WTC11 (cell line): ENCODE data around the gene KRTAP9-2. TPM values are rescaled to one million over a fixed set of nuclear protein-coding genes. Genes with fewer than 3 reads are reported as not detected.

Experiments
- ATAC-seq: fragments of 200-7000 bp; cut with Tn5 transposase; 2 replicates; pipeline ENCODE4 v1.10.0; 2021; ENCODE audit warnings: mild to moderate bottlenecking, moderate library complexity
- CTCF ChIA-PET: fragments of 300-600 bp; sonication (Branson Sonifier 250); formaldehyde crosslinking; loops from one replicate; lab custom pipeline; 2021; ENCODE audit warnings: antibody characterized with exemption; lab: Charles Lee
- POLR2A ChIA-PET: fragments of 350-600 bp; sonication (Branson Sonifier 250); formaldehyde crosslinking; loops from one replicate; lab custom pipeline; 2021; ENCODE audit warnings: antibody characterized with exemption; lab: Charles Lee
- DNase-seq: peaks from one replicate; pipeline ENCODE4 v3.0.0; 2021; ENCODE audit warnings: low spot score
- H3K27ac Mint-ChIP-seq: 2 replicates; pipeline ENCODE4 v1.8.0; 2021; ENCODE audit warnings: mixed read lengths
- H3K27me3 Mint-ChIP-seq: 2 replicates; pipeline ENCODE4 v1.8.0; 2021; ENCODE audit warnings: low read depth, mild to moderate bottlenecking, moderate library complexity, mixed read lengths
- H3K36me3 Mint-ChIP-seq: 2 replicates; pipeline ENCODE4 v1.8.0; 2021; ENCODE audit warnings: mixed read lengths
- H3K4me1 Mint-ChIP-seq: 2 replicates; pipeline ENCODE4 v1.8.0; 2022; ENCODE audit warnings: mixed read lengths
- H3K4me3 Mint-ChIP-seq: 2 replicates; pipeline ENCODE4 v1.8.0; 2021; ENCODE audit warnings: mild to moderate bottlenecking, moderate library complexity, mixed read lengths
- H3K9me3 Mint-ChIP-seq: 2 replicates; pipeline ENCODE4 v1.8.0; 2021; ENCODE audit warnings: mixed read lengths
- AR ChIP-seq: fragments of 250-450 bp; sonication (Bioruptor Pico); IDR thresholded peaks from 2 replicates; pipeline ENCODE4 v1.9.0; 2021; ENCODE audit warnings: mild to moderate bottlenecking
- ATF1 ChIP-seq: sonication (generic); formaldehyde crosslinking; IDR thresholded peaks from 2 replicates; pipeline ENCODE4 v1.8.1; 2023; ENCODE audit warnings: mild to moderate bottlenecking, moderate library complexity, missing genetic modification reagents
- CDX4 ChIP-seq: fragments of 250-450 bp; sonication (Bioruptor Pico); IDR thresholded peaks from 2 replicates; pipeline ENCODE4 v1.9.0; 2021; ENCODE audit warnings: moderate library complexity, mild to moderate bottlenecking, inconsistent platforms, borderline replicate concordance
- E2F4 ChIP-seq: sonication (generic); formaldehyde crosslinking; IDR thresholded peaks from 2 replicates; pipeline ENCODE4 v1.8.1; 2022; ENCODE audit warnings: low read depth, mild to moderate bottlenecking, moderate library complexity, missing genetic modification reagents, borderline replicate concordance
- ERG ChIP-seq: fragments of 250-450 bp; sonication (Bioruptor Pico); IDR thresholded peaks from 2 replicates; pipeline ENCODE4 v1.8.0; 2021; ENCODE audit warnings: mild to moderate bottlenecking
- ESRRA ChIP-seq: sonication (generic); formaldehyde crosslinking; IDR thresholded peaks from 2 replicates; pipeline ENCODE4 v1.8.1; 2022; ENCODE audit warnings: mild to moderate bottlenecking, missing genetic modification reagents, borderline replicate concordance
- GABPB1 ChIP-seq: sonication (generic); formaldehyde crosslinking; IDR thresholded peaks from 2 replicates; pipeline ENCODE4 v1.8.1; 2023; ENCODE audit warnings: mild to moderate bottlenecking, missing genetic modification reagents
- HMGXB4 ChIP-seq: sonication (generic); formaldehyde crosslinking; IDR thresholded peaks from 2 replicates; pipeline ENCODE4 v1.8.1; 2023; ENCODE audit warnings: mild to moderate bottlenecking, moderate library complexity, missing genetic modification reagents
- MLX ChIP-seq: sonication (generic); formaldehyde crosslinking; IDR thresholded peaks from 2 replicates; pipeline ENCODE4 v1.8.1; 2023; ENCODE audit warnings: mild to moderate bottlenecking, missing genetic modification reagents, moderate library complexity
- MXD4 ChIP-seq: fragments of 250-450 bp; sonication (Bioruptor Pico); IDR thresholded peaks from 2 replicates; pipeline ENCODE4 v1.8.0; 2021; ENCODE audit warnings: mild to moderate bottlenecking, moderate library complexity, borderline replicate concordance
- NFATC4 ChIP-seq: fragments of 250-450 bp; sonication (Bioruptor Pico); IDR thresholded peaks from 2 replicates; pipeline ENCODE4 v1.9.0; 2021; ENCODE audit warnings: mild to moderate bottlenecking
- PRDM15 ChIP-seq: sonication (generic); formaldehyde crosslinking; IDR thresholded peaks from 2 replicates; pipeline ENCODE4 v1.8.0; 2022; ENCODE audit warnings: missing genetic modification reagents
- PRRX2 ChIP-seq: fragments of 250-450 bp; sonication (Bioruptor Pico); IDR thresholded peaks from 2 replicates; pipeline ENCODE4 v1.8.0; 2021; ENCODE audit warnings: mild to moderate bottlenecking
- SP1 ChIP-seq: sonication (generic); formaldehyde crosslinking; conservative IDR thresholded peaks from 2 replicates; pipeline ENCODE4 v1.8.1; 2022; ENCODE audit warnings: missing genetic modification reagents
- TP53 ChIP-seq: sonication (generic); formaldehyde crosslinking; IDR thresholded peaks from 2 replicates; pipeline ENCODE4 v1.8.1; 2023; ENCODE audit warnings: mild to moderate bottlenecking, missing genetic modification reagents
- ZBTB21 ChIP-seq: sonication (generic); formaldehyde crosslinking; IDR thresholded peaks from 2 replicates; pipeline ENCODE4 v1.8.1; 2023; ENCODE audit warnings: mild to moderate bottlenecking, missing genetic modification reagents, borderline replicate concordance
- ZBTB43 ChIP-seq: sonication (generic); formaldehyde crosslinking; IDR thresholded peaks from 2 replicates; pipeline ENCODE4 v1.8.1; 2023; ENCODE audit warnings: mild to moderate bottlenecking, missing genetic modification reagents
- ZMAT4 ChIP-seq: fragments of 250-450 bp; sonication (Bioruptor Pico); IDR thresholded peaks from 2 replicates; pipeline ENCODE4 v1.9.0; 2021; ENCODE audit warnings: mild to moderate bottlenecking
- ZNF396 ChIP-seq: fragments of 250-450 bp; sonication (Bioruptor Pico); IDR thresholded peaks from 2 replicates; pipeline ENCODE4 v1.8.0; 2021; ENCODE audit warnings: mild to moderate bottlenecking, moderate library complexity, borderline replicate concordance
- ZNF512 ChIP-seq: sonication (generic); formaldehyde crosslinking; IDR thresholded peaks from 2 replicates; pipeline ENCODE4 v1.8.1; 2022; ENCODE audit warnings: missing genetic modification reagents, borderline replicate concordance
- ZNF671 ChIP-seq: fragments of 250-450 bp; sonication (Bioruptor Pico); IDR thresholded peaks from 2 replicates; pipeline ENCODE4 v1.8.0; 2021; ENCODE audit warnings: mild to moderate bottlenecking
- total RNA-seq: library from RNA; stranded (reverse); gene quantifications from 3 replicates; pipeline ENCODE4 v1.2.3, GENCODE V29; 2021

The KRTAP9-2 gene
- total RNA-seq, 1 experiment from 2014 or later, result not detected

GRCh38 chr17:41215681-41216080, 10.8 kb upstream of the KRTAP9-2 start (continued):
- TF ChIP-seq AR (CRISPR knock-in tag) (no peak), GABPB1 (CRISPR knock-in tag) (no peak), ERG (CRISPR knock-in tag) (no peak), TP53 (CRISPR knock-in tag) (no peak), ZBTB43 (CRISPR knock-in tag) (no peak), CDX4 (CRISPR knock-in tag) (no peak), NFATC4 (CRISPR knock-in tag) (no peak), HMGXB4 (CRISPR knock-in tag) (no peak), PRDM15 (CRISPR knock-in tag) (no peak), SP1 (CRISPR knock-in tag) (no peak), ATF1 (no peak)

GRCh38 chr17:41223821-41224220, 2.6 kb upstream of the KRTAP9-2 start:
- no peak for ATAC-seq
- DNase-seq, result no peak
- Mint-ChIP-seq H3K4me3 (no peak overlapping the region), H3K36me3 (no peaks in the 10 kb centered on the region), H3K9me3 (peaks cover 17% of the 10 kb centered on the region), H3K27ac (no peak overlapping the region), H3K4me1 (peaks cover 8% of the 10 kb centered on the region), H3K27me3 (no peaks in the 10 kb centered on the region)
- CTCF ChIA-PET, result no interaction called here
- POLR2A ChIA-PET, result no interaction called here
- TF ChIP-seq E2F4 (CRISPR knock-in tag), result no peak
- no peak for TF ChIP-seq ZNF512 (CRISPR knock-in tag)
- TF ChIP-seq ZBTB21 (CRISPR knock-in tag), result no peak
- no peak for TF ChIP-seq ZNF671
- no peak for TF ChIP-seq ZMAT4 (CRISPR knock-in tag)
- no peak for TF ChIP-seq ESRRA (CRISPR knock-in tag)
- TF ChIP-seq NFATC4 (CRISPR knock-in tag), result no peak
- TF ChIP-seq PRRX2 (CRISPR knock-in tag), result no peak
- no peak for TF ChIP-seq MXD4 (CRISPR knock-in tag)
- no peak for TF ChIP-seq TP53 (CRISPR knock-in tag)
- TF ChIP-seq ZNF396, result no peak
- no peak for TF ChIP-seq MLX (CRISPR knock-in tag)
